ENCODE data around the gene CLCN2.

The CLCN2 gene

DNA sequence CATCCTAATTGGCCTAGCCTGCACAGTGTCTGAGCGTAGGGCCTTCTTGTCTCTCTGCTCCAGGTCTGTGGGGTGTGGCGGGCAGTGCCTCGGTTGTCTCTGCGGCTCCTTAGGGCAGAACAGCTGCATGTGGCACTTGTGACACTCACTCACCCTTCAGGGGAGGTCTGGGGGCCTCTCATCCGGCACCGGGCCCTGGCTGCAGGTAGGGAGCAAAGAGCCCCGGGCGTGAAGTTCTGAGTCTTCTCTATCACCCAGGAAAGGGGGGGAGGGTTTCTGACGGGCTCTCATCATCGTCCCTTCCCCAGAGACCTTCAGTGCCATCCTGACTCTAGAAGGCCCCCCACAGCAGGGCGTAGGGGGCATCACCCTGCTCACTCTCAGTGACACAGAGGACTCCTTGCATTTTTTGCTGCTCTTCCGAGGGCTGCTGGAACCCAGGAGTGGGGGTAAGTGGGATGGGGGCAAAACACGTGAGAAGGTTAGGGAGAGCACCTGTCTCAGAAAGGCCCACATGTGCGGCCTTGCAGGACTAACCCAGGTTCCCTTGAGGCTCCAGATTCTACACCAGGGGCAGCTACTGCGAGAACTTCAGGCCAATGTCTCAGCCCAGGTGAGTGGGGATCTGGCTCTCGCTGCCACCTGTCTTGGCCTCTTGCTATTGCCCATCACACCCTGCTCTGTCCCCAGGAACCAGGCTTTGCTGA is 21.1 kb upstream of the CLCN2 start:
- Histone ChIP-seq H3F3A (ENCODE audit: insufficient read depth, low read length) (no peaks in the 10 kb centered on the region), H3K9ac (ENCODE audit: low read length) (no peak overlapping the region), H3K79me2 (ENCODE audit: low read length) (no peaks in the 10 kb centered on the region), H3K27me3 (replicated peaks; ENCODE audit: insufficient read depth, low read length) (peaks cover 65% of the 10 kb centered on the region), H4K20me1 (ENCODE audit: insufficient read depth, low read length) (no peaks in the 10 kb centered on the region), H2AFZ (ENCODE audit: low read length) (no peak overlapping the region), H3K27ac (ENCODE audit: low read length) (no peak overlapping the region), H3K9me3 (replicated peaks; ENCODE audit: insufficient read depth, low read length) (no peaks in the 10 kb centered on the region), H3K9me2 (replicated peaks; ENCODE audit: insufficient read depth, low read length) (no peaks in the 10 kb centered on the region), H3K4me1 (ENCODE audit: low read length) (peaks cover 5% of the 10 kb centered on the region; the same call in 1 of the 2 replicates), H3K36me3 (replicated peaks; ENCODE audit: insufficient read depth, low read length) (no peaks in the 10 kb centered on the region), H3K4me3 (ENCODE audit: low read length) (no peak overlapping the region), H3K4me2 (ENCODE audit: low read depth, low read length) (no peak overlapping the region)
- no peak for DNase-seq
- TF ChIP-seq EZH2phosphoT487 (IDR thresholded peaks at IDR 0.05; ENCODE audit: low read length) (no peak), EZH2 (optimal IDR thresholded peaks at IDR 0.05; ENCODE audit: low read depth, low read length) (no peak)
- TF ChIP-seq, protein P1, sequence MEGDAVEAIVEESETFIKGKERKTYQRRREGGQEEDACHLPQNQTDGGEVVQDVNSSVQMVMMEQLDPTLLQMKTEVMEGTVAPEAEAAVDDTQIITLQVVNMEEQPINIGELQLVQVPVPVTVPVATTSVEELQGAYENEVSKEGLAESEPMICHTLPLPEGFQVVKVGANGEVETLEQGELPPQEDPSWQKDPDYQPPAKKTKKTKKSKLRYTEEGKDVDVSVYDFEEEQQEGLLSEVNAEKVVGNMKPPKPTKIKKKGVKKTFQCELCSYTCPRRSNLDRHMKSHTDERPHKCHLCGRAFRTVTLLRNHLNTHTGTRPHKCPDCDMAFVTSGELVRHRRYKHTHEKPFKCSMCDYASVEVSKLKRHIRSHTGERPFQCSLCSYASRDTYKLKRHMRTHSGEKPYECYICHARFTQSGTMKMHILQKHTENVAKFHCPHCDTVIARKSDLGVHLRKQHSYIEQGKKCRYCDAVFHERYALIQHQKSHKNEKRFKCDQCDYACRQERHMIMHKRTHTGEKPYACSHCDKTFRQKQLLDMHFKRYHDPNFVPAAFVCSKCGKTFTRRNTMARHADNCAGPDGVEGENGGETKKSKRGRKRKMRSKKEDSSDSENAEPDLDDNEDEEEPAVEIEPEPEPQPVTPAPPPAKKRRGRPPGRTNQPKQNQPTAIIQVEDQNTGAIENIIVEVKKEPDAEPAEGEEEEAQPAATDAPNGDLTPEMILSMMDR (IDR thresholded peaks at IDR 0.05; ENCODE audit: low read length), result no peak

DNA sequence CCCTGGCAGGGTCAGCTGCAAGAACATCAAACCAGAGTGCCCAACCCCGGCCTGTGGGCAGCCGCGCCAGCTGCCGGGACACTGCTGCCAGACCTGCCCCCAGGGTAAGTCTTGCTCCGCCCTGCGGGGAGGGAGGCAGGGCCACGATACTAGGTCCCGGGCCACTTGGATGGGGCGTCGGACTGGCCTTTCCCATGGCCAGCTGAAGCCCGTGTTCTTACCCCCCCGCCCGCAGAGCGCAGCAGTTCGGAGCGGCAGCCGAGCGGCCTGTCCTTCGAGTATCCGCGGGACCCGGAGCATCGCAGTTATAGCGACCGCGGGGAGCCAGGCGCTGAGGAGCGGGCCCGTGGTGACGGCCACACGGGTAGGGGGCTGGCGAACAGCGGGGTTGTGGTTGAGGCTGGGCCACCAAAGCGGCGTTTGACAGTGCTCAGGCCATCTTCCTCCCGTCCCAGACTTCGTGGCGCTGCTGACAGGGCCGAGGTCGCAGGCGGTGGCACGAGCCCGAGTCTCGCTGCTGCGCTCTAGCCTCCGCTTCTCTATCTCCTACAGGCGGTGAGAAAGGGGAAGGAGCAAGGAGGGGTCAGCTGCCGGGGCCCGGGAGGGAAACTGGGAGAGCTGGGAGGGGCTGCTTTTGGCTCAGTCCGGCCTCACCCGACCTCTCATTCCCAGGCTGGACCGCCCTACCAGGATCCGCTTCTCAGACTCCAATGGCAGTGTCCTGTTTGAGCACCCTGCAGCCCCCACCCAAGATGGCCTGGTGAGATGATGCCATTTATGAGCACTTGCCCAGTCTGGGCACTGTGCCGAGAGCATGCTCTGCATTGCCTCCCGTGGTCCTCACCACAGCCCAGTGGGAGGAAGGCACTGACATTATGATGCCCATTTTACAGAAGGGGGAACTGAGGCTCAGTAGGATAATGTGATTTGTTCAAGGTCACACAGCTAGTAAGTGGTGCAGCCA is 20.1 kb upstream of the CLCN2 start:
- H3K9ac ChIP-seq (ENCODE audit: low read length), result no peak overlapping the region
- no peaks in the 10 kb centered on the region for H3K9me3 ChIP-seq (replicated peaks; ENCODE audit: insufficient read depth, low read length)
- peak overlapping the region; percentile 96; the same call in 1 of the 2 replicates for H3K4me2 ChIP-seq (ENCODE audit: low read depth, low read length)
- no peaks in the 10 kb centered on the region for H3K36me3 ChIP-seq (replicated peaks; ENCODE audit: insufficient read depth, low read length)
- no peak overlapping the region for H3K27ac ChIP-seq (ENCODE audit: low read length)
- no peaks in the 10 kb centered on the region for H4K20me1 ChIP-seq (ENCODE audit: insufficient read depth, low read length)
- TF ChIP-seq EZH2 (optimal IDR thresholded peaks at IDR 0.05; ENCODE audit: low read depth, low read length) (no peak), EZH2phosphoT487 (IDR thresholded peaks at IDR 0.05; ENCODE audit: low read length) (no peak)
- TF ChIP-seq, protein P1 (IDR thresholded peaks at IDR 0.05; ENCODE audit: low read length), result no peak
- H3K27me3 ChIP-seq (replicated peaks; ENCODE audit: insufficient read depth, low read length), result peaks cover 64% of the 10 kb centered on the region
- H3K4me1 ChIP-seq (ENCODE audit: low read length), result peaks cover 5% of the 10 kb centered on the region; the same call in 1 of the 2 replicates
- DNase-seq, result no peak
- no peaks in the 10 kb centered on the region for H3K79me2 ChIP-seq (ENCODE audit: low read length)
- H3K9me2 ChIP-seq (replicated peaks; ENCODE audit: insufficient read depth, low read length), result no peaks in the 10 kb centered on the region
- H3K4me3 ChIP-seq (ENCODE audit: low read length), result no peak overlapping the region
- no peaks in the 10 kb centered on the region for H3F3A ChIP-seq (ENCODE audit: insufficient read depth, low read length)
- peak overlapping the region; percentile 53; the same call in 1 of the 2 replicates for H2AFZ ChIP-seq (ENCODE audit: low read length)

DNA sequence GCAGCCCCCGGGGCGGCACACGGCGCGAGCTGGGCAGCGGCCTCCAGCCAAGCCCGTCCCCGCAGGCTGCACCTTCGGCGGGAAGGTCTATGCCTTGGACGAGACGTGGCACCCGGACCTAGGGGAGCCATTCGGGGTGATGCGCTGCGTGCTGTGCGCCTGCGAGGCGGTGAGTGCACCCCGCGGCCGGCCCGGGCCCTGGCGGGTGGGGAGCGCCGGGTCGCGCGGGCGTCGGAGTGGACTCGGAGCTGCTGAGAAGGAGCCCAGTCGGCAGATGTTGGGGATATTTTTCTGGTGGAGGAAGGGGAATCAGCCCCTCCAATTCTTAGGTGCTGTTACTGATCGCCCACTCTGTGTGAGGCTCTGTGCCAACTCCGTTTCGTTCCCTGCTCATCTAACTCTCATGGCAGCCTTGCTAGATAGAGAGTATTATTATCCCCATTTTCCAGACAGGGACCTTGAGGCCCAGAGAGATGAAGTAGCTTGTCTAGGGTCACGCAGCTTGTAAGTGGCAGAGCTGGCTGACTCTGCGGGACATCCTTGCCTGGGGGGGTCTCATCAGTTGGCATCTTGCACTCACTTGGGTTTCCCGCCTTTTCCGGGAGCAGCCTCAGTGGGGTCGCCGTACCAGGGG is 19.3 kb upstream of the CLCN2 start:
- Histone ChIP-seq H3K9me3 (replicated peaks; ENCODE audit: insufficient read depth, low read length) (no peaks in the 10 kb centered on the region), H3K4me1 (ENCODE audit: low read length) (peaks cover 5% of the 10 kb centered on the region; the same call in 1 of the 2 replicates), H3K27me3 (replicated peaks; ENCODE audit: insufficient read depth, low read length) (peaks cover 64% of the 10 kb centered on the region), H3K79me2 (ENCODE audit: low read length) (no peaks in the 10 kb centered on the region), H3K4me2 (ENCODE audit: low read depth, low read length) (peak overlapping the region; percentile 96), H2AFZ (ENCODE audit: low read length) (peak overlapping the region; percentile 53), H3F3A (ENCODE audit: insufficient read depth, low read length) (no peaks in the 10 kb centered on the region), H3K9ac (ENCODE audit: low read length) (no peak overlapping the region), H3K36me3 (replicated peaks; ENCODE audit: insufficient read depth, low read length) (no peaks in the 10 kb centered on the region), H3K9me2 (replicated peaks; ENCODE audit: insufficient read depth, low read length) (no peaks in the 10 kb centered on the region), H3K4me3 (ENCODE audit: low read length) (peak overlapping the region; percentile 51), H4K20me1 (ENCODE audit: insufficient read depth, low read length) (no peaks in the 10 kb centered on the region), H3K27ac (ENCODE audit: low read length) (no peak overlapping the region)
- TF ChIP-seq EZH2phosphoT487 (IDR thresholded peaks at IDR 0.05; ENCODE audit: low read length) (no peak), EZH2 (optimal IDR thresholded peaks at IDR 0.05; ENCODE audit: low read depth, low read length) (peak; percentile 94)
- no peak for DNase-seq
